HG03060 (cell line): ENCODE measurements around the gene NPR2.

Source experiments
- ATAC-seq: cut with Tn5 transposase; IDR thresholded peaks from one replicate; pipeline ENCODE4 v1.9.1; 2021; ENCODE audit warnings: low read depth, moderate number of reproducible peaks; ENCODE audit not compliant: unreplicated experiment

Gene NPR2

GRCh38 chr9:35798658-35799374 lies 7.4 kb downstream of the NPR2 start:
- peak; percentile 63 for ATAC-seq

GRCh38 chr9:35800530-35800929 lies 9.1 kb downstream of the NPR2 start:
- ATAC-seq = no peak

GRCh38 chr9:35801328-35802128 lies 10.1 kb downstream of the NPR2 start:
- no peak for ATAC-seq

- no peak for ATAC-seq
Measured at GRCh38 chr9:35806101-35806500, 14.7 kb downstream of the NPR2 start.

- ATAC-seq = no peak
Measured at GRCh38 chr9:35808433-35808832, 17.0 kb downstream of the NPR2 start.

GRCh38 chr9:35810122-35810521 lies 18.7 kb downstream of the NPR2 start:
- ATAC-seq = no peak

- no peak for ATAC-seq
Measured at GRCh38 chr9:35811381-35812024, 20.1 kb downstream of the NPR2 start.

- ATAC-seq = peak; percentile 33
Measured at GRCh38 chr9:35812025-35812602, 20.7 kb downstream of the NPR2 start, which contains the start of gene SPAG8. Gene SPAG8 (minus strand): TSS chr9:35812262. CDS start chr9:35812147, 115 bp downstream.

GRCh38 chr9:35813434-35814105 lies 22.2 kb downstream of the NPR2 start:
- ATAC-seq = no peak

- peak; percentile 9 for ATAC-seq
Measured at GRCh38 chr9:35814106-35814840, 22.9 kb downstream of the NPR2 start.

- ATAC-seq = peak; percentile 46
Measured at GRCh38 chr9:35814841-35815543, 23.6 kb downstream of the NPR2 start, which contains the start of gene HINT2. Gene HINT2 (minus strand): TSS chr9:35815042. CDS start chr9:35814979, 63 bp downstream.

GRCh38 chr9:35816708-35817107 lies 25.3 kb downstream of the NPR2 start:
- no peak for ATAC-seq

- no peak for ATAC-seq
Measured at GRCh38 chr9:35818341-35818740, 26.9 kb downstream of the NPR2 start.

- ATAC-seq = no peak
Measured at GRCh38 chr9:35820076-35820475, 28.7 kb downstream of the NPR2 start.

GRCh38 chr9:35822926-35823325 lies 31.5 kb downstream of the NPR2 start:
- ATAC-seq = no peak

- no peak for ATAC-seq
Measured at GRCh38 chr9:35826071-35826701, 34.8 kb downstream of the NPR2 start.

- ATAC-seq = no peak
Measured at GRCh38 chr9:35827486-35827885, 36.1 kb downstream of the NPR2 start.

GRCh38 chr9:35828716-35829083 lies 37.3 kb downstream of the NPR2 start, which contains the start of gene FAM221B:
Gene FAM221B (minus strand): TSS chr9:35828732. CDS start chr9:35826161, 2,571 bp downstream.
- ATAC-seq = no peak
